Hepatocyte (in vitro differentiated cells): ENCODE results near the gene PTPRD. TPM values are rescaled to one million over a fixed set of nuclear protein-coding genes. Genes with fewer than 3 reads are reported as not detected.
A peak's percentile ranks its signal among the peaks of the same experiment; 100 is the strongest.

Experiments used
- DNase-seq: peaks from one replicate; pipeline ENCODE4 v3.0.0-alpha.2; 2016; ENCODE audit warnings: low spot score
- H2AFZ ChIP-seq: fragments of 200-600 bp; sonication (generic); 2 replicates; pipeline ENCODE4 v1.6.0; 2016; ENCODE audit warnings: antibody characterized with exemption, mild to moderate bottlenecking
- H3K27ac ChIP-seq: fragments of 200-600 bp; sonication (generic); 2 replicates; pipeline ENCODE4 v1.5.1; 2016; ENCODE audit warnings: mild to moderate bottlenecking
- H3K27me3 ChIP-seq: fragments of 200-600 bp; sonication (generic); 2 replicates; pipeline ENCODE4 v1.6.1; 2016
- H3K36me3 ChIP-seq: fragments of 200-600 bp; sonication (generic); replicated peaks from 2 replicates; pipeline ENCODE4 v1.5.1; 2016; ENCODE audit warnings: low read depth; ENCODE audit not compliant: insufficient read depth
- H3K4me1 ChIP-seq: fragments of 200-600 bp; sonication (generic); 2 replicates; pipeline ENCODE4 v1.5.1; 2016; ENCODE audit warnings: mild to moderate bottlenecking, moderate library complexity; ENCODE audit not compliant: insufficient read depth
- H3K4me2 ChIP-seq: fragments of 200-600 bp; sonication (generic); 2 replicates; pipeline ENCODE4 v1.6.0; 2016
- H3K4me3 ChIP-seq: fragments of 200-600 bp; sonication (generic); 2 replicates; pipeline ENCODE4 v1.5.1; 2016; ENCODE audit warnings: mild to moderate bottlenecking
- H3K79me2 ChIP-seq: fragments of 200-600 bp; sonication (generic); 2 replicates; pipeline ENCODE4 v1.6.0; 2017; ENCODE audit warnings: mild to moderate bottlenecking
- H3K9me2 ChIP-seq: fragments of 200-600 bp; sonication (generic); replicated peaks from 2 replicates; pipeline ENCODE4 v1.6.0; 2017; ENCODE audit warnings: mild to moderate bottlenecking; ENCODE audit not compliant: insufficient read depth
- H3K9me3 ChIP-seq: fragments of 200-600 bp; sonication (generic); 2 replicates; pipeline ENCODE4 v1.5.1; 2016; ENCODE audit warnings: low read depth, mild to moderate bottlenecking
- H4K20me1 ChIP-seq: fragments of 200-600 bp; sonication (generic); 2 replicates; pipeline ENCODE4 v1.6.0; 2016; ENCODE audit warnings: mild to moderate bottlenecking; ENCODE audit not compliant: insufficient read depth, poor library complexity, severe bottlenecking
- EZH2 ChIP-seq: fragments of 200-600 bp; sonication (generic); IDR thresholded peaks from 2 replicates; pipeline ENCODE4 v1.6.1; 2016; ENCODE audit warnings: antibody characterized with exemption, mild to moderate bottlenecking, borderline replicate concordance
- EZH2phosphoT487 ChIP-seq: fragments of 200-600 bp; sonication (generic); IDR thresholded peaks from one replicate; pipeline ENCODE4 v1.6.1; 2018; ENCODE audit warnings: antibody characterized with exemption, mild to moderate bottlenecking, low read depth, moderate library complexity; ENCODE audit not compliant: unreplicated experiment, severe bottlenecking
- WGBS: methylation state at CpG from one replicate; pipeline ENCODE4 v1.1.6; 2016; ENCODE audit warnings: low lambda C conversion rate; ENCODE audit errors: missing lambda C conversion rate; 5-methylcytosine and 5-hydroxymethylcytosine counted together
- polyA plus RNA-seq: library from polyadenylated mRNA; unstranded; fragments of >200 nt; fragmentation: Nextera tagmentation; extraction: Ambion mirVana; gene quantifications from 2 replicates; pipeline ENCODE4 v1.2.1, GENCODE V29; 2016
- total RNA-seq: library from RNA; depleted of rRNA; stranded (reverse); fragments of >200 nt; gene quantifications from 2 replicates; pipeline ENCODE4 v1.2.3, GENCODE V29; 2014
- TF ChIP-seq, protein P1 (sequence below): fragments of 200-600 bp; sonication (generic); IDR thresholded peaks from 2 replicates; pipeline ENCODE4 v1.5.1; 2016; ENCODE audit warnings: antibody characterized with exemption, mild to moderate bottlenecking; ENCODE audit not compliant: poor library complexity

PTPRD gene
- total and polyA plus RNA-seq, 2 experiments from 2014 or later, result 6.5 to 77.6 TPM

DNA sequence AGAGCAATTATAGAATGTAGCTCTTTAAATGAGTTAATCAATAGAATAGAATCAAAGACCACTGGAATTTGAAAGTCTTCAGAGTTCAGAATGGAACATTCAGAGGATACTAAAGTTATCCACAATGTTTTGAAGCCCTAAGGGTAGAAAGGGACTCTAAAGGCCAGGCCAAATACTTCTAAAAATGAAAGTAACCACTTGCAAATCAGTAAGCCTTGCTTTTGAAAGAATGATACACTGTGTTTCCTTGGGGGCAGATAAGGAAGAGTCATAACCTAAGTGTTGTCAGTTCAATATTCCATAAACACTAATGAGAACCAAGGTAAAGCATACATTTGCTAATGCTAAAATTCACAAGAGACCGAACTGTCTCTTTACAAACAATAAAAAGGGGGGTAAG, 813.5 kb downstream of the PTPRD start:
- Histone ChIP-seq H3K4me1 (no peaks in the 10 kb centered on the region), H3K27ac (no peak overlapping the region), H3K4me2 (no peak overlapping the region), H3K79me2 (no peaks in the 10 kb centered on the region), H3K9me3 (no peaks in the 10 kb centered on the region), H3K27me3 (no peaks in the 10 kb centered on the region), H3K36me3 (no peaks in the 10 kb centered on the region), H3K9me2 (no peaks in the 10 kb centered on the region), H4K20me1 (no peaks in the 10 kb centered on the region), H3K4me3 (no peak overlapping the region), H2AFZ (no peak overlapping the region)
- TF ChIP-seq, protein P1, sequence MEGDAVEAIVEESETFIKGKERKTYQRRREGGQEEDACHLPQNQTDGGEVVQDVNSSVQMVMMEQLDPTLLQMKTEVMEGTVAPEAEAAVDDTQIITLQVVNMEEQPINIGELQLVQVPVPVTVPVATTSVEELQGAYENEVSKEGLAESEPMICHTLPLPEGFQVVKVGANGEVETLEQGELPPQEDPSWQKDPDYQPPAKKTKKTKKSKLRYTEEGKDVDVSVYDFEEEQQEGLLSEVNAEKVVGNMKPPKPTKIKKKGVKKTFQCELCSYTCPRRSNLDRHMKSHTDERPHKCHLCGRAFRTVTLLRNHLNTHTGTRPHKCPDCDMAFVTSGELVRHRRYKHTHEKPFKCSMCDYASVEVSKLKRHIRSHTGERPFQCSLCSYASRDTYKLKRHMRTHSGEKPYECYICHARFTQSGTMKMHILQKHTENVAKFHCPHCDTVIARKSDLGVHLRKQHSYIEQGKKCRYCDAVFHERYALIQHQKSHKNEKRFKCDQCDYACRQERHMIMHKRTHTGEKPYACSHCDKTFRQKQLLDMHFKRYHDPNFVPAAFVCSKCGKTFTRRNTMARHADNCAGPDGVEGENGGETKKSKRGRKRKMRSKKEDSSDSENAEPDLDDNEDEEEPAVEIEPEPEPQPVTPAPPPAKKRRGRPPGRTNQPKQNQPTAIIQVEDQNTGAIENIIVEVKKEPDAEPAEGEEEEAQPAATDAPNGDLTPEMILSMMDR, result no peak
- no peak for TF ChIP-seq EZH2
- no peak for TF ChIP-seq EZH2phosphoT487
- DNase-seq, result no peak
- 88% methylated on average over 1 of the region's 1 CpG for WGBS

DNA sequence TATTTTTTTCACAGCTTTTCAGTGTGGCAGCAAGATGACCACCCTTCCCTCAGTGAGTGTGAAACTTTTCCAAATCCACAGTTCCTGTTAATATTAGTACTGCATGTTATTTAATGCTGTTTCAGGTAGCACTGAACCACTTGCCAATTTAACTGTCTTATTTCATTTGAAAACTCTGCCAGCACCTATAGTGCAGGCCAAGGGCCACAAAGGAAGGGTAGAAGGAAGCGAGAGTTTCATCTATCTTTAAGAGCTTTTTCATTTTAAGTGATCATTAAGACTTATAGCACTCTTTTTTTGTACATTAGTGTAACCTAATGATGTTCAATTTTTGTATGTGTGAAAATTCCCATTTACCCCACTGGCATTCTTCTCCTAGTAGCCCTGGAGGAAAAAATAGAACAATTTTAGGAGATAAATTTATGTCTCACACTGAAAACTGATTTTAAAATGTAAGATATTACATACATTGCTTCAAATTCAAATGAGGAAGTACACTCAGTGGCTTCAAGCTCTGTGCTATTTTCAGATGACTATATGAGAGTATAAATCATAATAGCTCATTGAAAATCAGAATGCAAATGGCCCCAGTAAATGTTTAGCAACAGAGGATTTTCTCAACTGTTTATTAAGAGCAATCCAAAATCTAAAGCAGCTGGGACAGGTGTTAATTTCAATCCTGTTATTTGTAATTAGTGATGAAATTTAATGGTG, 820.5 kb downstream of the PTPRD start:
- no peak for DNase-seq
- no peaks in the 10 kb centered on the region for H3K9me2 ChIP-seq
- H3K79me2 ChIP-seq, result no peaks in the 10 kb centered on the region
- H3K9me3 ChIP-seq, result no peaks in the 10 kb centered on the region
- H3K4me3 ChIP-seq, result no peak overlapping the region
- 87% methylated on average over 1 of the region's 1 CpG for WGBS
- no peak overlapping the region for H2AFZ ChIP-seq
- H3K4me1 ChIP-seq, result no peaks in the 10 kb centered on the region
- H3K36me3 ChIP-seq, result no peaks in the 10 kb centered on the region
- no peak overlapping the region for H3K4me2 ChIP-seq
- H4K20me1 ChIP-seq, result no peaks in the 10 kb centered on the region
- H3K27me3 ChIP-seq, result no peaks in the 10 kb centered on the region
- TF ChIP-seq EZH2 (no peak), EZH2phosphoT487 (no peak)
- TF ChIP-seq, protein P1, result no peak
- no peak overlapping the region for H3K27ac ChIP-seq

DNA sequence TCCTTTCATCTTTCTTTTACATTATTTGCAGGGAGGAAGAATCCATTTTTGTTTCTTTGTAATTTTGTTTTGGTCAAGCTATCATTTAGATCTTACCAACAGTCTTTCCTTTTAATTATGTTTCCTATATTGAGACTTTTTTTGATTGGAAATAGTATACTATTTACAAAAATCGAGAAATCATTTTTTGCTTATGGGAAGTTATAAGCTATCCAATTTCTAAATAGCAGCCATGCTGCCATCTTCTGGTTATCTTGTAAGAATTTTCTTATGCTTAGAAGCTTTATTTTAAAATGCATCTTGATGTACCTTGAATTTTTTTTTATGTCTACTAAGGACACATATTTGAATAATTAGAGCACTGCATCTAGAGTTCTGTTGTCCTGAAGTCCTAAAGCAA, 821.2 kb downstream of the PTPRD start:
- H3K27ac ChIP-seq, result no peak overlapping the region
- peak; percentile 18 for DNase-seq
- no peaks in the 10 kb centered on the region for H3K27me3 ChIP-seq
- no peaks in the 10 kb centered on the region for H3K79me2 ChIP-seq
- H3K4me2 ChIP-seq, result no peak overlapping the region
- no peak overlapping the region for H2AFZ ChIP-seq
- no peak overlapping the region for H3K4me3 ChIP-seq
- H4K20me1 ChIP-seq, result no peaks in the 10 kb centered on the region
- no peaks in the 10 kb centered on the region for H3K9me2 ChIP-seq
- no peak for TF ChIP-seq EZH2
- TF ChIP-seq, protein P1, result peak; percentile 51
- H3K4me1 ChIP-seq, result no peaks in the 10 kb centered on the region
- no peaks in the 10 kb centered on the region for H3K9me3 ChIP-seq
- WGBS, result 48% methylated on average over 1 of the region's 1 CpG
- H3K36me3 ChIP-seq, result no peaks in the 10 kb centered on the region
